K562 (cell line): ENCODE data around the gene PSMC2. TPM values are rescaled to one million over a fixed set of nuclear protein-coding genes. Genes with fewer than 3 reads are reported as not detected.
"Not testable (repeated sequence)": the region's sequence is repeated elsewhere in the genome, so short reads cannot be mapped to it uniquely, and the experiment has no call there.

Experiments used
- ATAC-seq: fragments of 200-7000 bp; cut with Tn5 transposase; 3 replicates; pipeline ENCODE4 v1.9.1; 2020; ENCODE audit warnings: moderate library complexity
- BruUV-seq: library from RNA; stranded (reverse); fragments of 400-500 nt; replicated peaks from 2 replicates; lab custom pipeline; 2021; lab: Mats Ljungman, UMichigan
- CTCF ChIA-PET: fragments of 300-600 bp; formaldehyde crosslinking; extraction: SDS; loops from one replicate; lab custom pipeline; 2021; ENCODE audit warnings: low intra/inter-chr PET ratio; lab: Yijun Ruan, JAX
- POLR2A ChIA-PET: fragments of 300-600, 350-650 bp; sonication (Branson Sonifier 250); formaldehyde crosslinking; extraction: SDS; loops from one replicate; lab custom pipeline; 2021; ENCODE audit warnings: antibody characterized with exemption, inconsistent platforms; lab: Yijun Ruan, JAX
- DNase-seq, 4 experiments: peaks; one replicate each; pipeline versions ENCODE4 v3.0.0 to v3.0.0-alpha.2; 2011 to 2018; ENCODE audit warnings: low spot score in 3 of 4, mixed read lengths in 3 of 4; ENCODE audit errors: extremely low read depth in 1 of 4
- FAIRE-seq: peaks from 2 replicates; lab custom pipeline; 2011; peaks lifted over from hg19 to GRCh38; lab: Jason Lieb, UNC
- H2AFZ ChIP-seq: 2 replicates; pipeline ENCODE4 v1.6.0; 2011; ENCODE audit warnings: low read depth, low read length, control low read depth, inconsistent platforms
- H3K27ac ChIP-seq: fragments of 200-600 bp; 3 replicates; pipeline ENCODE4 v1.8.0; 2011; ENCODE audit warnings: low read depth, mild to moderate bottlenecking, control low read depth, inconsistent platforms, low read length, moderate library complexity, mixed read lengths; ENCODE audit errors: extremely low read depth
- H3K27me3 ChIP-seq, 2 experiments: fragments of 300-600 bp in 1 of 2; 2 replicates in 1 of 2; 3 replicates in 1 of 2; pipeline versions ENCODE4 v1.6.0 to v1.8.0; 2011; ENCODE audit warnings: inconsistent platforms in 2 of 2, low read length in 2 of 2, mild to moderate bottlenecking in 1 of 2, mixed read lengths in 1 of 2, moderate library complexity in 1 of 2; ENCODE audit not compliant: control insufficient read depth in 2 of 2, insufficient read depth in 2 of 2
- H3K36me3 ChIP-seq: fragments of 300-600 bp; 3 replicates; pipeline ENCODE4 v1.8.0; 2011; ENCODE audit warnings: mild to moderate bottlenecking, low read length, inconsistent platforms; ENCODE audit not compliant: control insufficient read depth, insufficient read depth
- H3K4me1 ChIP-seq, 2 experiments: fragments of 200-600 bp in 1 of 2; replicated peaks in 1 of 2; 2 replicates in 1 of 2; 3 replicates in 1 of 2; pipeline versions ENCODE4 v1.5.1 to v1.8.0; 2011; ENCODE audit warnings: inconsistent platforms in 2 of 2, low read length in 2 of 2, mild to moderate bottlenecking in 1 of 2, mixed read lengths in 1 of 2, moderate library complexity in 1 of 2; ENCODE audit not compliant: control insufficient read depth in 2 of 2, insufficient read depth in 2 of 2
- H3K4me2 ChIP-seq: 2 replicates; pipeline ENCODE4 v1.6.1; 2011; ENCODE audit warnings: low read length, control low read depth, inconsistent platforms, mixed read lengths; ENCODE audit not compliant: insufficient read depth
- H3K4me3 ChIP-seq: fragments of 200-600 bp; sonication (generic), shearing (Covaris generic); 2 replicates; pipeline ENCODE4 v1.5.1; 2016; ENCODE audit warnings: control low read depth, inconsistent platforms
- H3K79me2 ChIP-seq: fragments of 200-600 bp; 3 replicates; pipeline ENCODE4 v1.8.0; 2011; ENCODE audit warnings: low read length, inconsistent platforms; ENCODE audit not compliant: control insufficient read depth, insufficient read depth
- H3K9ac ChIP-seq, 2 experiments: 2 replicates each; pipeline versions ENCODE4 v1.6.0 to v1.6.1; 2011; ENCODE audit warnings: low read depth in 2 of 2, low read length in 2 of 2, control low read depth in 1 of 2, inconsistent platforms in 1 of 2, mild to moderate bottlenecking in 1 of 2, mixed read lengths in 1 of 2; ENCODE audit not compliant: insufficient read depth in 1 of 2
- H3K9me1 ChIP-seq: one replicate; pipeline ENCODE4 v1.6.0; 2011; ENCODE audit warnings: inconsistent platforms, mild to moderate bottlenecking, low read length, moderate library complexity; ENCODE audit not compliant: control insufficient read depth, insufficient read depth
- H3K9me3 ChIP-seq: replicated peaks from 2 replicates; pipeline ENCODE4 v1.5.1; 2011; ENCODE audit warnings: low read depth, low read length, inconsistent platforms; ENCODE audit not compliant: control insufficient read depth, insufficient read depth
- H4K20me1 ChIP-seq: replicated peaks from 2 replicates; pipeline ENCODE4 v1.6.1; 2011; ENCODE audit warnings: low read length, inconsistent platforms, mixed read lengths; ENCODE audit not compliant: control insufficient read depth, insufficient read depth
- BCOR ChIP-seq: fragments of 450-650 bp; IDR thresholded peaks from 2 replicates; pipeline ENCODE4 v1.6.1; 2016
- KDM1A ChIP-seq, 2 experiments: fragments of 450-650 bp; IDR thresholded peaks; 2 replicates each; pipeline ENCODE4 v1.6.1; 2016; ENCODE audit warnings: mild to moderate bottlenecking in 2 of 2
- ZNF146 ChIP-seq: IDR thresholded peaks from one replicate; pipeline ENCODE4 v1.6.1; 2018; ENCODE audit warnings: missing compliant biosample characterization; ENCODE audit not compliant: unreplicated experiment
- WGBS: fragments of 100-300 bp; shearing (Covaris generic); methylation state at CpG from one replicate; pipeline ENCODE4 v1.1.6; 2016; ENCODE audit warnings: low coverage, mixed read lengths; ENCODE audit not compliant: insufficient coverage; ENCODE audit errors: missing lambda C conversion rate; 5-methylcytosine and 5-hydroxymethylcytosine counted together
- in situ Hi-C: fragments of 300-500 bp; cut with MboI; formaldehyde crosslinking; loops from 4 replicates; pipeline ENCODE4 v1.15.0; 2018; ENCODE audit warnings: inconsistent platforms, mixed read lengths
- intact Hi-C: fragments of 100-400 bp; cut with micrococcal nuclease; formaldehyde crosslinking; loops from 2 replicates; pipeline ENCODE4 v1.14.2; 2022
- polyA plus RNA-seq, 8 experiments: library from polyadenylated mRNA; depleted of rRNA in 4 of 8; stranded (reverse) in 5 of 8; unstranded in 3 of 8; fragments of >200 nt; fragmentation: Nextera tagmentation in 2 of 8; fragmentation: Illumina TruSeq in 1 of 8; extraction: Ambion mirVana in 2 of 8; extraction: Trizol in 1 of 8; gene quantifications; 2 replicates each; pipeline versions ENCODE4 v1.2.1 to v1.2.3, GENCODE V29; 2011 to 2014; ENCODE audit warnings: inconsistent platforms in 1 of 8, missing spikeins in 1 of 8
- total RNA-seq, 7 experiments: library from RNA; depleted of rRNA in 6 of 7; stranded (reverse); fragments of >200 nt in 6 of 7; fragmentation: Illumina TruSeq in 2 of 7; extraction: Trizol in 2 of 7; gene quantifications; 2 replicates each; pipeline versions ENCODE4 v1.2.1 to v1.2.3, GENCODE V29; 2011 to 2021; ENCODE audit warnings: low replicate concordance in 1 of 7

The PSMC2 gene
- total and polyA plus RNA-seq, 9 of the 15 experiments (the other 6 are each of a cell fraction or from before 2014, with no cell fraction given), result 316 to 1,105 (median 511) TPM

DNA sequence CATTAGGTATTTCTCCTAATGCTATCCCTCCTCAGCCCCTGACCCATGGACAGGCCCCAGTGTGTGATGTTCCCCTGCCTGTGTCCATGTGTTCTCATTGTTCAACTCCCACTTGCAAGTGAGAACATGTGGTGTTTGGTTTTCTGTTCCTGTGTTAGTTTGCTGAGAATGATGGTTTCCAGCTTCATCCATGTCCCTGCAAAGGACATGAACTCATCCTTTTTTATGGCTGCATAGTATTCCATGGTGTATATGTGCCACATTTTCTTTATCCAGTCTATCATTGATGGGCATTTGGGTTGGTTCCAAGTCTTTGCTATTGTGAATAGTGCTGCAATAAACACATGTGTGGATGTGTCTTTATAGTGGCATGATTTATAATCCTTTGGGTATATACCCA, 52.2 kb downstream of the PSMC2 start:
- POLR2A ChIA-PET, DNase-seq, H3K9me1 ChIP-seq, H3K27ac ChIP-seq, H3K4me3 ChIP-seq, CTCF ChIA-PET, ATAC-seq, H2AFZ ChIP-seq, in situ Hi-C loops, H3K36me3 ChIP-seq, H3K9ac ChIP-seq, H3K27me3 ChIP-seq, H3K4me1 ChIP-seq, H4K20me1 ChIP-seq, FAIRE-seq, BruUV-seq, H3K9me3 ChIP-seq, H3K4me2 ChIP-seq, H3K79me2 ChIP-seq: not testable (repeated sequence)
- intact Hi-C loops, result loop anchor here (10.0 kb wide), 1 partner anchor 335 kb away; no protein-coding TSS in a partner anchor
- peak; percentile 53 for TF ChIP-seq ZNF146 (CRISPR knock-in tag)
- 0 out of 4 replicates have a peak, but pooled peaks of 1 of the 2 experiments have one; percentile 13 for TF ChIP-seq KDM1A (IDR thresholded peaks at IDR 0.05)
- 0 out of 2 replicates have a peak, but pooled peaks have one; percentile 19 for TF ChIP-seq BCOR

DNA sequence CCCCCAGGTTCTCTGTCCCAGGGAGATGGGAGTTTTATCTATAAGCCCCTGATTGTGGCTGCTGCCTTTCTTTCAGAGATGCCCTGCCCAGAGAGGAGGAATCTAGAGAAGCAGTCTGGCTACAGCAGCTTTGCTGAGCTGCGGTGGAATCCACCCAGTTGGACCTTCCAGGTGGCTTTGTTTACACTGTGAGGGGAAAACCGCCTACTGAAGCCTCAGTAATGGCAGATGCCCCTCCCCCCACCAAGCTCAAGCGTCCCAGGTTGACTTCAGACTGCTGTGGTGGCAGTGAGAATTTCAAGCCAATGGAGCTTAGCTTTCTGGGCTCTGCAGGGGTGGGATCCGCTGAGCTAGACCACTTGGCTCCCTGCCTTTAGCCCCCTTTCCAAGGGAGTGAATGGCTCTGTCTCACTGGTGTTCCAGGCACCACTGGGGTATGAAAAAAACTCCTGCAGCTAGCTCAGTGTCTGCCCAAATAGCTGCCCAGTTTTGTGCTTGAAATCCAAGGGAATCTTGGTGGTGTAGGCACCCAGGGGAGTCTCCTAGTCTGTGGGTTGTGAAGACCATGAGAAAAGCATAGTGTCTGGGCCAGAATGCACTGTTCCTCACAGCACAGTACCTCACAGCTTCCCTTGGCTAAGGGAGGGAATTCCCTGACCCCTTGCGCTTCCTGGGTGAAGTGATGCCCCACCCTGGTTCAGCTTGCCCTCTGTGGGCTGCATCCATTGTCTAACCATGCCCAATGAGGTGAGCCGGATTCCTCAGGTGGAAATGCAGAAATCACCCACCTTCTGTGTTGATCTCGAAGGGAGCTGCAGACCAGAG, 58.6 kb downstream of the PSMC2 start:
- DNase-seq, FAIRE-seq, H3K4me3 ChIP-seq, H3K79me2 ChIP-seq, H3K4me2 ChIP-seq, H4K20me1 ChIP-seq, H3K36me3 ChIP-seq, H3K4me1 ChIP-seq, H3K9me1 ChIP-seq, H3K27ac ChIP-seq, ATAC-seq, H3K9me3 ChIP-seq, BruUV-seq: not testable (repeated sequence)
- ChIA-PET CTCF (interaction anchor here (0.5 to 2.4 kb wide), 4 partner anchors 62 to 648 kb away, joined by 3 to 18 read pairs (median 4); partner anchors contain the start of gene PMPCB), POLR2A (interaction anchor here (0.6 to 1.6 kb wide), 3 partner anchors 18 to 110 kb away, joined by 4 to 5 read pairs (median 4); no protein-coding TSS in a partner anchor)
- peak overlapping the region; percentile 67 for H2AFZ ChIP-seq
- intact Hi-C loops, result loop anchor here (2.0 to 10.0 kb wide), 2 partner anchors 61 to 341 kb away; partner anchors contain the start of gene DNAJC2
- in situ Hi-C loops, result loop anchor here (5.0 kb wide), 1 partner anchor 109 kb away; the partner anchor contains the start of gene PMPCB
- WGBS, result 20% methylated on average over 7 of the region's 7 CpGs
- peak overlapping the region in 1 of 2 experiments; percentile 39; a peak in 1 of 4 replicates for H3K9ac ChIP-seq
- H3K27me3 ChIP-seq, result peaks cover 3 to 10% of the 10 kb centered on the region in 2 experiments; a peak in 2 of 5 replicates
